Measurements from ENCODE around the gene XPNPEP2.

Gene XPNPEP2

GRCh38 chrX:129797251-129797906 is 58.6 kb downstream of the XPNPEP2 start:
- no peak for DNase-seq (ENCODE audit: low read depth in 2 of 2)

- no peak for DNase-seq (ENCODE audit: low read depth in 2 of 2)
Measured at GRCh38 chrX:129798456-129798855, 59.7 kb downstream of the XPNPEP2 start.

GRCh38 chrX:129798888-129799287 is 60.1 kb downstream of the XPNPEP2 start:
- DNase-seq (ENCODE audit: low read depth in 2 of 2): no peak

GRCh38 chrX:129800186-129800585 is 61.4 kb downstream of the XPNPEP2 start:
- no peak for DNase-seq (ENCODE audit: low read depth in 2 of 2)

GRCh38 chrX:129802863-129803262 is 64.1 kb downstream of the XPNPEP2 start:
- DNase-seq (ENCODE audit: low read depth in 2 of 2): no peak

GRCh38 chrX:129804806-129805205 is 66.0 kb downstream of the XPNPEP2 start:
- no peak for DNase-seq (ENCODE audit: low read depth in 2 of 2)

GRCh38 chrX:129808158-129808828 is 69.5 kb downstream of the XPNPEP2 start:
- DNase-seq (ENCODE audit: low read depth in 2 of 2): no peak

- DNase-seq (ENCODE audit: low read depth in 2 of 2): no peak
Measured at GRCh38 chrX:129808829-129809796, 70.3 kb downstream of the XPNPEP2 start.

- DNase-seq (ENCODE audit: low read depth in 2 of 2): no peak
Measured at GRCh38 chrX:129813662-129814368, 75.0 kb downstream of the XPNPEP2 start.

GRCh38 chrX:129818123-129818522 is 79.3 kb downstream of the XPNPEP2 start:
- no peak for DNase-seq (ENCODE audit: low read depth in 2 of 2)
